GM12878 (cell line): ENCODE data around the gene DCAF4. TPM values are rescaled to one million over a fixed set of nuclear protein-coding genes. Genes with fewer than 3 reads are reported as not detected.

ENCODE experiments used
- ATAC-seq: fragments of 200-7000 bp; cut with Tn5 transposase; 3 replicates; pipeline ENCODE4 v1.9.1; 2020; ENCODE audit warnings: mild to moderate bottlenecking, moderate library complexity
- BruUV-seq: library from RNA; stranded (reverse); fragments of 400-500 nt; replicated peaks from 2 replicates; lab custom pipeline; 2021; lab: Mats Ljungman, UMichigan
- CTCF ChIA-PET: fragments of 300-600 bp; sonication (Branson Sonifier 250); formaldehyde crosslinking; extraction: SDS; loops from one replicate; lab custom pipeline; 2021; ENCODE audit warnings: inconsistent platforms; lab: Yijun Ruan, JAX
- POLR2A ChIA-PET: fragments of 350-600 bp; formaldehyde crosslinking; extraction: SDS; loops from one replicate; lab custom pipeline; 2021; ENCODE audit warnings: inconsistent platforms; lab: Charles Lee
- RAD21 ChIA-PET: fragments of 300-600 bp; sonication (Branson Sonifier 250); formaldehyde crosslinking; loops from one replicate; lab custom pipeline; 2023; ENCODE audit warnings: antibody characterized with exemption; ENCODE audit not compliant: unreplicated experiment; lab: Charles Lee
- SMC1A ChIA-PET: fragments of 300-600 bp; sonication (Branson Sonifier 250); formaldehyde crosslinking; loops from one replicate; lab custom pipeline; 2023; ENCODE audit not compliant: unreplicated experiment, uncharacterized antibody; lab: Charles Lee
- DNase-seq: peaks from one replicate; pipeline ENCODE4 v3.0.0-alpha.2; 2011; ENCODE audit warnings: low read depth, low spot score
- FAIRE-seq: peaks from 3 replicates; lab custom pipeline; 2011; peaks lifted over from hg19 to GRCh38; lab: Jason Lieb, UNC
- H2AFZ ChIP-seq: 2 replicates; pipeline ENCODE4 v1.6.0; 2011; ENCODE audit warnings: low read depth, low read length, control low read depth; ENCODE audit not compliant: control insufficient read depth
- H3K27ac ChIP-seq: 2 replicates; pipeline ENCODE4 v1.5.1; 2011; ENCODE audit warnings: control low read depth; ENCODE audit not compliant: control insufficient read depth, insufficient read depth
- H3K27me3 ChIP-seq, 2 experiments: replicated peaks in 1 of 2; 2 replicates each; pipeline versions ENCODE4 v1.6.0 to v1.6.1; 2011; ENCODE audit warnings: low read length in 1 of 2; ENCODE audit not compliant: control insufficient read depth in 2 of 2, insufficient read depth in 2 of 2
- H3K36me3 ChIP-seq, 2 experiments: 2 replicates each; pipeline ENCODE4 v1.5.1; 2011; ENCODE audit warnings: low read length in 1 of 2; ENCODE audit not compliant: control insufficient read depth in 2 of 2, insufficient read depth in 2 of 2
- H3K4me1 ChIP-seq: 2 replicates; pipeline ENCODE4 v1.6.1; 2011; ENCODE audit warnings: mild to moderate bottlenecking, low read length, moderate library complexity, mixed read lengths; ENCODE audit not compliant: control insufficient read depth, insufficient read depth
- H3K4me2 ChIP-seq: 2 replicates; pipeline ENCODE4 v1.6.0; 2011; ENCODE audit warnings: control low read depth; ENCODE audit not compliant: control insufficient read depth, insufficient read depth
- H3K4me3 ChIP-seq: fragments of 200-600 bp; sonication (generic); 2 replicates; pipeline ENCODE4 v1.5.1; 2016
- H3K79me2 ChIP-seq: 2 replicates; pipeline ENCODE4 v1.6.0; 2011; ENCODE audit warnings: low read length; ENCODE audit not compliant: control insufficient read depth, insufficient read depth
- H3K9ac ChIP-seq: 2 replicates; pipeline ENCODE4 v1.8.0; 2011; ENCODE audit warnings: low read length, control low read depth, mixed read lengths; ENCODE audit not compliant: control insufficient read depth, insufficient read depth
- H3K9me3 ChIP-seq: replicated peaks from 3 replicates; pipeline ENCODE4 v1.5.1; 2011; ENCODE audit warnings: mild to moderate bottlenecking, low read length; ENCODE audit not compliant: control insufficient read depth, insufficient read depth
- H4K20me1 ChIP-seq: 2 replicates; pipeline ENCODE4 v1.6.0; 2011; ENCODE audit not compliant: control insufficient read depth, insufficient read depth
- EZH2 ChIP-seq: IDR thresholded peaks from 2 replicates; pipeline ENCODE4 v1.6.1; 2012; ENCODE audit warnings: low read depth, mild to moderate bottlenecking, control low read depth, inconsistent platforms, low read length, borderline replicate concordance; ENCODE audit not compliant: control insufficient read depth
- MTA3 ChIP-seq: IDR thresholded peaks from 2 replicates; pipeline ENCODE4 v1.6.1; 2012; ENCODE audit warnings: low read length, inconsistent platforms, borderline replicate concordance
- NRF1 ChIP-seq: conservative IDR thresholded peaks from 2 replicates; pipeline ENCODE4 v1.6.1; 2011; ENCODE audit warnings: mild to moderate bottlenecking, low read depth, low read length, improper control_type of control experiment
- PAX8 ChIP-seq: fragments of 450-650 bp; IDR thresholded peaks from 2 replicates; pipeline ENCODE4 v1.6.1; 2017; ENCODE audit warnings: mild to moderate bottlenecking, moderate library complexity
- SIN3A ChIP-seq: IDR thresholded peaks from 2 replicates; pipeline ENCODE4 v1.6.1; 2012; ENCODE audit warnings: low read depth, low read length, improper control_type of control experiment
- SUPT20H ChIP-seq: IDR thresholded peaks from 2 replicates; pipeline ENCODE4 v1.6.1; 2011; ENCODE audit warnings: low read depth, mild to moderate bottlenecking, low read length, moderate library complexity, borderline replicate concordance; ENCODE audit not compliant: control insufficient read depth
- WGBS: methylation state at CpG from one replicate; pipeline ENCODE4 v1.1.6; 2016; ENCODE audit warnings: low lambda C conversion rate; ENCODE audit not compliant: insufficient replicate concordance, insufficient coverage; ENCODE audit errors: missing lambda C conversion rate; 5-methylcytosine and 5-hydroxymethylcytosine counted together
- in situ Hi-C: fragments of 300-500 bp; cut with MboI; formaldehyde crosslinking; loops from 9 replicates; pipeline ENCODE4 v1.14.3; 2018; ENCODE audit warnings: mixed read lengths
- intact Hi-C: fragments of 100-400 bp; cut with micrococcal nuclease; formaldehyde crosslinking; loops from one replicate; pipeline ENCODE4 v1.14.2; 2022; ENCODE audit not compliant: unreplicated experiment
- polyA plus RNA-seq, 11 experiments: library from polyadenylated mRNA; depleted of rRNA in 4 of 11; unstranded in 6 of 11; stranded (reverse) in 5 of 11; fragments of >200 nt; fragmentation: Nextera tagmentation in 4 of 11; fragmentation: Illumina TruSeq in 1 of 11; extraction: Ambion mirVana in 4 of 11; extraction: Trizol in 1 of 11; gene quantifications; 1 replicate in 1 of 11; 2 replicates in 10 of 11; pipeline versions ENCODE4 v1.2.1 to v1.2.3, GENCODE V29; 2011 to 2016; ENCODE audit warnings: inconsistent platforms in 2 of 11, missing spikeins in 2 of 11, low read depth in 1 of 11
- total RNA-seq, 4 experiments: library from RNA; depleted of rRNA in 3 of 4; stranded (reverse); fragments of >200 nt in 3 of 4; fragmentation: Illumina TruSeq in 1 of 4; extraction: Trizol in 1 of 4; gene quantifications; 2 replicates each; pipeline versions ENCODE4 v1.2.1 to v1.2.3, GENCODE V29; 2013 to 2021
- TF ChIP-seq, protein P1 (sequence below), 3 experiments: IDR thresholded peaks in 2 of 3; conservative IDR thresholded peaks in 1 of 3; 2 replicates each; pipeline ENCODE4 v1.5.1; 2011; ENCODE audit warnings: low read depth in 3 of 3, low read length in 3 of 3, mild to moderate bottlenecking in 3 of 3, control low read depth in 2 of 3, moderate library complexity in 2 of 3, inconsistent platforms in 1 of 3, mixed read lengths in 1 of 3; ENCODE audit not compliant: control insufficient read depth in 2 of 3, insufficient read depth in 1 of 3; ENCODE audit errors: extremely low read depth in 1 of 3
- TF ChIP-seq, protein P2 (sequence below): fragments of 450-650 bp; IDR thresholded peaks from 2 replicates; pipeline ENCODE4 v1.6.1; 2018; ENCODE audit warnings: borderline replicate concordance, mild to moderate bottlenecking; ENCODE audit not compliant: partially characterized antibody
- TF ChIP-seq, protein P3 (sequence below): IDR thresholded peaks from 2 replicates; pipeline ENCODE4 v1.6.1; 2012; ENCODE audit warnings: low read length, inconsistent platforms

Gene DCAF4
- total and polyA plus RNA-seq, 10 of the 15 experiments (the other 5 are each of a cell fraction or from before 2014, with no cell fraction given), result 2.6 to 51.1 (median 21.0) TPM

DNA sequence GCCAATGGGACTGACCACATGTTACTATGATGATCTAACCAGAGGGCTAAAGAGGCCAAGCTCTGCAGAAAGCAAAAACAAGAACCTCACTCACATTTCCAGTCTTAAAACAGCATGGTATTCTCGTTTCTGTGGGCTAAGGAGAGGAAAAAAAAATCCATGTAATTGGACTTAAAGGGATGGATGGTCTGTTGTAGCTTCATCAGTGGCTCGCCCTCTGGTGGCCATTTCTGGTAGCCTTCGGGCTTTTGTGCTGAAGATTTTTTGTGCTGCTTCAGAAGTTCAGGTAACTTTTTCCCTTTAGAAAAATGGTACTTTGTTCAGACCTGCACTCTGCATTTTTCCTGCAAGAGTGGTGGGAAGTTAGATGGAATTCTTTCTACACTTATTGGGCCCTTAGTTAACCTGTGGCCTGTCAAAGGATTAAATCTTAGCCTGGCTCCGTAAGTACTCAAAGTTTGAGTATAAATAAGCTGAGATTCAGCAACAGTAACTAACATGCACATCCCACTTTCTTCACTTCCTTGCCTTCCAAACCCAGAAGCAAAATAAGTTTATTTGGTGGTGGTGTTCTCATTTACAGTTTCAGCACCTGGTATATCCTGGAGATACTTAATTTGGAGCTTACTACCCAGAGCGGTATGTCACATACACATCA is 22.3 kb downstream of the DCAF4 start (continued):
- TF ChIP-seq, protein P1, sequence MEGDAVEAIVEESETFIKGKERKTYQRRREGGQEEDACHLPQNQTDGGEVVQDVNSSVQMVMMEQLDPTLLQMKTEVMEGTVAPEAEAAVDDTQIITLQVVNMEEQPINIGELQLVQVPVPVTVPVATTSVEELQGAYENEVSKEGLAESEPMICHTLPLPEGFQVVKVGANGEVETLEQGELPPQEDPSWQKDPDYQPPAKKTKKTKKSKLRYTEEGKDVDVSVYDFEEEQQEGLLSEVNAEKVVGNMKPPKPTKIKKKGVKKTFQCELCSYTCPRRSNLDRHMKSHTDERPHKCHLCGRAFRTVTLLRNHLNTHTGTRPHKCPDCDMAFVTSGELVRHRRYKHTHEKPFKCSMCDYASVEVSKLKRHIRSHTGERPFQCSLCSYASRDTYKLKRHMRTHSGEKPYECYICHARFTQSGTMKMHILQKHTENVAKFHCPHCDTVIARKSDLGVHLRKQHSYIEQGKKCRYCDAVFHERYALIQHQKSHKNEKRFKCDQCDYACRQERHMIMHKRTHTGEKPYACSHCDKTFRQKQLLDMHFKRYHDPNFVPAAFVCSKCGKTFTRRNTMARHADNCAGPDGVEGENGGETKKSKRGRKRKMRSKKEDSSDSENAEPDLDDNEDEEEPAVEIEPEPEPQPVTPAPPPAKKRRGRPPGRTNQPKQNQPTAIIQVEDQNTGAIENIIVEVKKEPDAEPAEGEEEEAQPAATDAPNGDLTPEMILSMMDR (IDR thresholded peaks at IDR 0.05 in 2 of 3, conservative IDR thresholded peaks at IDR 0.05 in 1 of 3; ENCODE audit: control insufficient read depth in 2 of 3, extremely low read depth in 1 of 3, insufficient read depth in 1 of 3, low read depth in 3 of 3, low read length in 3 of 3), result peak; percentile 77 to 89 (median 83)
- TF ChIP-seq, protein P2, sequence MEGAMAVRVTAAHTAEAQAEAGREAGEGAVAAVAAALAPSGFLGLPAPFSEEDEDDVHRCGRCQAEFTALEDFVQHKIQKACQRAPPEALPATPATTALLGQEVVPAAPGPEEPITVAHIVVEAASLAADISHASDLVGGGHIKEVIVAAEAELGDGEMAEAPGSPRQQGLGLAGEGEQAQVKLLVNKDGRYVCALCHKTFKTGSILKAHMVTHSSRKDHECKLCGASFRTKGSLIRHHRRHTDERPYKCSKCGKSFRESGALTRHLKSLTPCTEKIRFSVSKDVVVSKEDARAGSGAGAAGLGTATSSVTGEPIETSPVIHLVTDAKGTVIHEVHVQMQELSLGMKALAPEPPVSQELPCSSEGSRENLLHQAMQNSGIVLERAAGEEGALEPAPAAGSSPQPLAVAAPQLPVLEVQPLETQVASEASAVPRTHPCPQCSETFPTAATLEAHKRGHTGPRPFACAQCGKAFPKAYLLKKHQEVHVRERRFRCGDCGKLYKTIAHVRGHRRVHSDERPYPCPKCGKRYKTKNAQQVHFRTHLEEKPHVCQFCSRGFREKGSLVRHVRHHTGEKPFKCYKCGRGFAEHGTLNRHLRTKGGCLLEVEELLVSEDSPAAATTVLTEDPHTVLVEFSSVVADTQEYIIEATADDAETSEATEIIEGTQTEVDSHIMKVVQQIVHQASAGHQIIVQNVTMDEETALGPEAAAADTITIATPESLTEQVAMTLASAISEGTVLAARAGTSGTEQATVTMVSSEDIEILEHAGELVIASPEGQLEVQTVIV, result no peak
- no peak for TF ChIP-seq EZH2

DNA sequence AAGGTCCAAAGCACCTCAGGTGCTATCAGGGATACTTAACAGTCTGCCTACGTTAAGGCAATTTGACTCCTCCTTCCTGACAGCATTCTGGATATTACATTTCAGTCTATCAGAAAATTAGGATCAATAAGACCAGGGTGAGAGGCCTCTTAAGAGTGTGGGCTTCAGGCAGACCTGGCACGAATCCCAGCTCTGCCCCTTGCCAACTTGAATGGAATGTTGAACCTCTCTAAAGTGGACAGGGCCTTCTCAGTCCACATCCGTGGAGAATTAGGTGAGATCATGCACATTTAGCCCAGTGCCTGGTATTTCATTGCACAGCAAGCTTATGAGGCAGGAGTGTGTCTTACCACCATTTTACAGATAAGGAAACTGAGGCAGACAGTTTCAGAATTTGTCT is 25.9 kb downstream of the DCAF4 start:
- ChIA-PET CTCF (interaction anchor here (7.1 kb wide), 1 partner anchor 436 kb away, joined by 205 read pairs; no protein-coding TSS in a partner anchor), POLR2A (interaction anchor here (0.5 kb wide), 1 partner anchor 174 kb away, joined by 3 read pairs; no protein-coding TSS in a partner anchor), SMC1A (interaction anchor here (5.5 kb wide), 1 partner anchor 437 kb away, joined by 94 read pairs; no protein-coding TSS in a partner anchor), RAD21 (no interaction called here)
- in situ Hi-C loops, result no loop called here
- Histone ChIP-seq H3K4me1 (no peaks in the 10 kb centered on the region), H3K79me2 (no peaks in the 10 kb centered on the region), H3K4me2 (no peak overlapping the region), H3K4me3 (no peak overlapping the region), H3K9ac (no peak overlapping the region), H3K36me3 (peaks cover 8 to 10% of the 10 kb centered on the region in 2 experiments), H3K9me3 (no peaks in the 10 kb centered on the region), H3K27me3 (no peaks in the 10 kb centered on the region)
- 85% methylated on average over 3 of the region's 3 CpGs for WGBS
- no peak for DNase-seq
- no TSS peak for BruUV-seq
- TF ChIP-seq, protein P3, sequence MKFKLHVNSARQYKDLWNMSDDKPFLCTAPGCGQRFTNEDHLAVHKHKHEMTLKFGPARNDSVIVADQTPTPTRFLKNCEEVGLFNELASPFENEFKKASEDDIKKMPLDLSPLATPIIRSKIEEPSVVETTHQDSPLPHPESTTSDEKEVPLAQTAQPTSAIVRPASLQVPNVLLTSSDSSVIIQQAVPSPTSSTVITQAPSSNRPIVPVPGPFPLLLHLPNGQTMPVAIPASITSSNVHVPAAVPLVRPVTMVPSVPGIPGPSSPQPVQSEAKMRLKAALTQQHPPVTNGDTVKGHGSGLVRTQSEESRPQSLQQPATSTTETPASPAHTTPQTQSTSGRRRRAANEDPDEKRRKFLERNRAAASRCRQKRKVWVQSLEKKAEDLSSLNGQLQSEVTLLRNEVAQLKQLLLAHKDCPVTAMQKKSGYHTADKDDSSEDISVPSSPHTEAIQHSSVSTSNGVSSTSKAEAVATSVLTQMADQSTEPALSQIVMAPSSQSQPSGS, result no peak
- no peak for TF ChIP-seq PAX8
- no peak for TF ChIP-seq SUPT20H
- TF ChIP-seq NRF1, result no peak
- no peak for TF ChIP-seq SIN3A
- TF ChIP-seq MTA3, result no peak
- TF ChIP-seq EZH2, result no peak
- TF ChIP-seq, all 136 proteins: peak for 0
- H4K20me1 ChIP-seq, result no peaks in the 10 kb centered on the region
- no peak overlapping the region for H3K27ac ChIP-seq
- intact Hi-C loops, result no loop called here
- ATAC-seq, result no peak
- H2AFZ ChIP-seq, result no peak overlapping the region
- no peak for FAIRE-seq
